Stimulated activated effector memory CD8-positive, alpha-beta T cell treated with anti-CD3 and anti-CD28 coated beads, Interleukin-12 subunit alpha, Interleukin-12 subunit beta, amount 100 ng/mL, for 72 hours (primary cell): ENCODE results near the gene EML2.
A peak's percentile ranks its signal among the peaks of the same experiment; 100 is the strongest.
"Not testable (repeated sequence)": the region's sequence is repeated elsewhere in the genome, so short reads cannot be mapped to it uniquely, and the experiment has no call there.

Experiments used
- ATAC-seq: fragments of 150-1000 bp; cut with Tn5 transposase; 2 replicates; pipeline ENCODE4 v1.10.0; 2021
- DNase-seq, 2 donors: peaks; one replicate each; pipeline ENCODE4 v3.0.0; 2021 to 2022; ENCODE audit warnings: low spot score in 2 of 2
- H3K27ac Mint-ChIP-seq: one replicate; pipeline ENCODE4 v1.8.0; 2022; ENCODE audit warnings: mild to moderate bottlenecking, mixed read lengths
- H3K36me3 Mint-ChIP-seq: one replicate; pipeline ENCODE4 v1.8.0; 2022; ENCODE audit warnings: mild to moderate bottlenecking, mixed read lengths
- H3K4me1 Mint-ChIP-seq: one replicate; pipeline ENCODE4 v1.8.0; 2022; ENCODE audit warnings: mixed read lengths
- H3K4me3 Mint-ChIP-seq: one replicate; pipeline ENCODE4 v1.8.0; 2022; ENCODE audit warnings: mild to moderate bottlenecking, mixed read lengths
- H3K9me3 Mint-ChIP-seq: one replicate; pipeline ENCODE4 v1.8.0; 2022; ENCODE audit warnings: mixed read lengths

EML2 gene, protein sequence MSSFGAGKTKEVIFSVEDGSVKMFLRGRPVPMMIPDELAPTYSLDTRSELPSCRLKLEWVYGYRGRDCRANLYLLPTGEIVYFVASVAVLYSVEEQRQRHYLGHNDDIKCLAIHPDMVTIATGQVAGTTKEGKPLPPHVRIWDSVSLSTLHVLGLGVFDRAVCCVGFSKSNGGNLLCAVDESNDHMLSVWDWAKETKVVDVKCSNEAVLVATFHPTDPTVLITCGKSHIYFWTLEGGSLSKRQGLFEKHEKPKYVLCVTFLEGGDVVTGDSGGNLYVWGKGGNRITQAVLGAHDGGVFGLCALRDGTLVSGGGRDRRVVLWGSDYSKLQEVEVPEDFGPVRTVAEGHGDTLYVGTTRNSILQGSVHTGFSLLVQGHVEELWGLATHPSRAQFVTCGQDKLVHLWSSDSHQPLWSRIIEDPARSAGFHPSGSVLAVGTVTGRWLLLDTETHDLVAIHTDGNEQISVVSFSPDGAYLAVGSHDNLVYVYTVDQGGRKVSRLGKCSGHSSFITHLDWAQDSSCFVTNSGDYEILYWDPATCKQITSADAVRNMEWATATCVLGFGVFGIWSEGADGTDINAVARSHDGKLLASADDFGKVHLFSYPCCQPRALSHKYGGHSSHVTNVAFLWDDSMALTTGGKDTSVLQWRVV

DNA sequence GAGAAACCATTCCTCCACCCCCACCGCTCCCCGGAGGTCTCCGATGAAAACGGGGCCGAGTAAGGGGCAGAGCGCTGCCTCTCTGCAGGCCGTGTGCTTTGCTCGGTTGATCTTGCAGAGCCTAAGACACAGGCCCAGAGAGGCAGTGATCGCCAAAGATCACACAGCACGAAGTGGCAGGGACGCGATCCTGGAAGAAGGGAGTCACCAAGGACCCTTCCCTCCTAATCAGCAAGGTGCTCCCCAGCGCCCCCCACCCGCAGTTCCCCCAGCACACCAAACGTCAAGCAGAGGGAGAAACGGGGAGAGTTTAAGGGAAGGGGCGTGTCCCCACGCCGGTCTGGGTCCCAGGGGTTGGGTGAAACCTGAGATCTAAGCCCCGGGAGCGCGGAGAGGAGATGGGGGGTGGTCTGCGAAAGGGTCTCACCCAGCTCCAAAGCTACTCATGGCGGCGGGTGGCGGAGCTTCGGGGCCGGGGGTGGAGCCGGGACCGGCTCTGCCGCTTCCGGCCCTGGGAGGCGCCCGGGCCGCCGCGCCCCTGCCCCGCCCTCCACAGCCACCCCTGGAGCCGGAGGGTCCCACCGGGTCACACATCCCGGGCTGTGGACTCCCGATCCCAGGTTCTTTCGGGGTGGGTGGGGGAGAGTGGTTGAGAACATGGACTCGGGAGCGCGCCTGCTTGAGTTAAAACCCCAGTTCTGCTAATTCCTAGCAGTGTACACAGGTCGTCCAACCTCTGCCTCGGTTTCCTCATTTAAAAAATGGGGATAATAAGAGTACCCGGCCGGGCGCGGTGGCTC is at the start of gene EML2:
TSS of gene EML2 (minus strand) at position 468 of the 800 bp plus-strand sequence. CDS start at position 447, 21 bp downstream.
- Mint-ChIP-seq H3K9me3 (no peaks in the 10 kb centered on the region), H3K4me1 (peaks cover 52% of the 10 kb centered on the region), H3K27ac (peak within 1 kb of the TSS; percentile 96), H3K36me3 (peaks cover 86% of the 10 kb centered on the region), H3K4me3 (peak within 1 kb of the TSS; percentile 77)
- DNase-seq: peak; percentile 49 to 79
- ATAC-seq: no peak

DNA sequence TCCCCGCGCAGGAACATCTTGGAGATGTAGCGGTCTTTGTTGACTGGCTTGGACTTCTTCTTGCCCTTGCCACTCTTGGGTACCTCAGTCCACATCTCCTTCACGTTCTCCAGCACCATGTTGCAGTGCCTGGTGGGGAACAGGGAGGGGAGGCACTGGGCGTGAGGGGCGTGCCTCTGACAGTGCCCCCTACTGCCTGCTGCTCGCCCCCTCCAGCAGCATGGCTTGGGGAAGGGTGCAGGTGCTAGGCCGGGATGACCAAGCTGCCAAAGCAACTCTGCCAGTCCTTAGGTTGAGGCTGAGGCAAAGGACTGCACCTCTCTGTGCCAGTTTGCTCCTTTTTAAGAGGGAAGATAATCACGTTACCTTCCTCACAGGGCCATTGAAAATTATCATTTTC is 48.4 kb upstream of the EML2 start:
- H3K4me3 Mint-ChIP-seq: no peak overlapping the region

DNA sequence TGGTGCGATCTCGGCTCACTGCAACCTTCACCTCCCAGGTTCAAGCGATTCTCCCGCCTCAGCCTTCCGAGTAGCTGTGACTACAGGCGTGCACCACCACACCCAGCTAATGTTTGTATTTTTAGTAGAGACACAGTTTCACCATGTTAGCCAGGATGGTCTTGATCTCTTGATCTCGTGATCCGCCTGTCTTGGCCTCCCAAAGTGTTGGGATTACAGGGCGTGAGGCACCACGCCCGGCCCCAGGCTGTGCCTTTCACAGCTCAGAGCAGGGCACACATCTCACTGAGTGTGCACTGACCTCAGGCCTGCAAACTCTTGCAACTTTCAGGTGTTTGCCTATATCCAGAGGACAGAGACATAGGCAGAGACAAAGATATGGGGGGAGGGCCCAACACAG is 45.8 kb upstream of the EML2 start:
- H3K4me3 Mint-ChIP-seq, H3K27ac Mint-ChIP-seq, H3K9me3 Mint-ChIP-seq, DNase-seq, ATAC-seq: not testable (repeated sequence)
- peaks cover 18% of the 10 kb centered on the region for H3K4me1 Mint-ChIP-seq
- peaks cover 82% of the 10 kb centered on the region for H3K36me3 Mint-ChIP-seq

More for the DNA sequence above, 48.4 kb upstream of the EML2 start:
- no peak for DNase-seq
- Mint-ChIP-seq H3K4me1 (peaks cover 19% of the 10 kb centered on the region), H3K27ac (no peak overlapping the region), H3K36me3 (peaks cover 95% of the 10 kb centered on the region), H3K9me3 (no peaks in the 10 kb centered on the region)
- ATAC-seq: no peak

DNA sequence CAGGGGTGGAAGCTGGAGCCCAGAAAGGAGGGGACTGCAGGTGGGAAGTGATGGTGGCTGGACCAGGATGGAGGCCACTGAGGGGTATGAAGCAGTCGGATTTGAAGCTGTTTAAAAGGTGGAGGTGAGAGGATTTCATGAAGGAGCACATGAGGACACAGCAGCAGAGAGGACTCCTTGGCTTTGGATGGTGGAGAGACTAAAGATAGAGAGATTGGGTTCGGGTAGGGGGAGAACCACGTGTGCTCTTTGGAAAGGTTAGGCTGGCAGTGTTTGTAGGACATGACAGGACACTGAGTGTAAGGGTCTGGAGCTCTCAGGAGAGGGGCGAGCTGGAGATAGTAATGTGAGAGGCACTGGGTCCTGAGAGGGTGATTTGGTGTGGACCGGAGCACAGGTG is 43.7 kb upstream of the EML2 start:
- Mint-ChIP-seq H3K9me3 (no peaks in the 10 kb centered on the region), H3K4me1 (peaks cover 12% of the 10 kb centered on the region), H3K27ac (no peak overlapping the region), H3K36me3 (peaks cover 60% of the 10 kb centered on the region), H3K4me3 (no peak overlapping the region)
- no peak for ATAC-seq
- no peak for DNase-seq

DNA sequence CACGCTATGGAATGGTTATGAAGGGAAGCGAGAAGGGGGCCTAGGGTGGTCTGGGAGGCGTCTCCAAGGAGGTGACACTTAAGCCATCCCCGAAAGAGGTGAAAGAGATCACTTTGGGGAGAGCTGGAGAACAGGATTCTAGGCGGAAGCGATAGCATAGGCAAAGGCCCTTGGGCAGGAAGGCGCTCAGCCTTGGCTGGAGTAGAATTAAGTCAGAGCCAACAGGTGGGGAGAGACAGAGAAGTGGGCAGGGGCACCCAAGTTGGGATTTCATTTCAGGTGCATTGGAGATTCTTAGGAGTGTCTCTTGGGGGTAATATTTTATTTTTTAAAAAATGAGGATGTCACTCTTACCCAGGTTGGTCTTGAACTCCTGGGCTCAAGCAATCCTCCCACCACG is 42.9 kb upstream of the EML2 start:
- Mint-ChIP-seq H3K27ac (peak overlapping the region; percentile 76), H3K36me3 (peaks cover 52% of the 10 kb centered on the region), H3K4me3 (peak overlapping the region; percentile 67), H3K9me3 (no peaks in the 10 kb centered on the region), H3K4me1 (peaks cover 19% of the 10 kb centered on the region)
- ATAC-seq (no peak), DNase-seq (no peak)

DNA sequence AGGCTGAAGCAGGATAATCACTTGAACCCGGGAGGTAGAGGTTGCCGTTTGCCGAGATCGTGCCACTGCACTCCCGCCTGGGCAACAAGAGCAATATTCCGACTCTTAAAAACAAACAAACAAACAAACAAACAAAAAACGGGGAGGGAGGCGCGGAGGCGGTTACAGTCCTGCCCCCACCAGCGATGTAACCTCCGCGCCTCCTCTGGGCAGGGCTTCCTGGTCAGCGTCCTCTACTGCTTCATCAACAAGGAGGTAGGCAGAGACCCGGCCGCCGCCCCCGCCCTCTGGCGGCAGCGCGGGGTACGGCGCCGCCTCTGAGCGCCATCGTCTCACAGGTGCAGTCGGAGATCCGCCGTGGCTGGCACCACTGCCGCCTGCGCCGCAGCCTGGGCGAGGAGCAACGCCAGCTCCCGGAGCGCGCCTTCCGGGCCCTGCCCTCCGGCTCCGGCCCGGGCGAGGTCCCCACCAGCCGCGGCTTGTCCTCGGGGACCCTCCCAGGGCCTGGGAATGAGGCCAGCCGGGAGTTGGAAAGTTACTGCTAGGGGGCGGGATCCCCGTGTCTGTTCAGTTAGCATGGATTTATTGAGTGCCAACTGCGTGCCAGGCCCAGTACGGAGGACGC is 42.3 kb upstream of the EML2 start:
- peak; percentile 92 for ATAC-seq
- H3K9me3 Mint-ChIP-seq: no peaks in the 10 kb centered on the region

DNA sequence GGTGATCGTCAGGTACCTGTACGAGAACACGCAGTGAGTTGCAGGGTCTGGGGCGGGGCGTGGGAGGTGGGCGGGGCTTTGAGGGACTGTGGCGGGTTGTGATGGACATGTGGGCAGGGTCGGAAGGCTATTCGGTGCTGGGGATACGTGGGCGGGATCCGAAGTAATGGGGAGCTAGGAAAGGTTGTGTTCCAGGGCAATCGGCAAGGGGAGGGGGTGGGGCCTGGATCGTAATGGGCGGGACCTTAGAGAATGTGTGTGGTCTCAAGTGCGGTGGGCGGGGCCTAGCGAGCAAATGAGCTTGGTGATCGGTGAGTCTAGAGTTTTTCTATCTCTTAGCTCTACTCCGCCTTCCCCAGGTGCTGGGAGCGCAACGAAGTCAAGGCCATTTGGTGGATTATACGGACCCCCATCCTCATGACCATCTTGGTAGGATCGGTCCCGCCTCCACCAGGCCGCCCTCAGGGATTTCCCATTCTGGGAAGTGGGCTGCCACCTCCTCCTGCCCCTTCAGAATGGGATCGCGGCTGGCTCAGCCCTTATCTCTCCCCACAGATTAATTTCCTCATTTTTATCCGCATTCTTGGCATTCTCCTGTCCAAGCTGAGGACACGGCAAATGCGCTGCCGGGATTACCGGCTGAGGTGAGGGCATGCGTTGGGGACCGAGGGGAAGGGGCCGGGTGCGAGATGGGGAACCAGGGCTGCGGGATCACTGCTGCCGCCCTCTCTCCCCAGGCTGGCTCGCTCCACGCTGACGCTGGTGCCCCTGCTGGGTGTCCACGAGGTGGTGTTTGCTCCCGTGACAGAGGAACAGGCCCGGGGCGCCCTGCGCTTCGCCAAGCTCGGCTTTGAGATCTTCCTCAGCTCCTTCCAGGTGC is 38.4 kb upstream of the EML2 start:
- DNase-seq (peak; percentile 50 to 82), ATAC-seq (peak; percentile 62)
- Mint-ChIP-seq H3K27ac (no peak overlapping the region), H3K4me1 (peaks cover 28% of the 10 kb centered on the region), H3K36me3 (peaks cover 29% of the 10 kb centered on the region), H3K9me3 (no peaks in the 10 kb centered on the region), H3K4me3 (peak overlapping the region; percentile 68)

More for the DNA sequence above, 42.3 kb upstream of the EML2 start:
- H3K4me3 Mint-ChIP-seq: peak overlapping the region; percentile 67
- H3K27ac Mint-ChIP-seq: peak overlapping the region; percentile 76
- peaks cover 46% of the 10 kb centered on the region for H3K36me3 Mint-ChIP-seq
- peak; percentile 90 to 95 for DNase-seq
- peaks cover 25% of the 10 kb centered on the region for H3K4me1 Mint-ChIP-seq

DNA sequence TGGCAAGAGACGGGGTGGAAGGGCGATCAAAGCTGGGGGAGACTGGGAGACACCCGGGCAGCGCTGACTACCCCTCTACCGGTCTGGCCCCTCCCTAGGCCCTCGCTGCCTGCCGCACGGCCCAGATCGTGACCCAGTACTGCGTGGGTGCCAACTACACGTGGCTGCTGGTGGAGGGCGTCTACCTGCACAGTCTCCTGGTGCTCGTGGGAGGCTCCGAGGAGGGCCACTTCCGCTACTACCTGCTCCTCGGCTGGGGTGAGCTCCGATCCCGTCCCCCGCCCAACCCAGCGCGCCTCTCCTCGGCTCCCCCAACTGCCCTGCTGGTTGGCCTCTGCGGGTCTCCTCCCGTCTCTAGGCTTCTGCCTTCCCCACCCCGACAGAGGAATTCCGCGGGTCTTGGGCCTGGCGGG is 37.7 kb upstream of the EML2 start:
- no peak overlapping the region for H3K27ac Mint-ChIP-seq
- peaks cover 23% of the 10 kb centered on the region for H3K4me1 Mint-ChIP-seq
- DNase-seq: peak; percentile 24 to 74
- H3K36me3 Mint-ChIP-seq: peaks cover 24% of the 10 kb centered on the region
- peak; percentile 61 for ATAC-seq
- no peaks in the 10 kb centered on the region for H3K9me3 Mint-ChIP-seq
- H3K4me3 Mint-ChIP-seq: peak overlapping the region; percentile 68

DNA sequence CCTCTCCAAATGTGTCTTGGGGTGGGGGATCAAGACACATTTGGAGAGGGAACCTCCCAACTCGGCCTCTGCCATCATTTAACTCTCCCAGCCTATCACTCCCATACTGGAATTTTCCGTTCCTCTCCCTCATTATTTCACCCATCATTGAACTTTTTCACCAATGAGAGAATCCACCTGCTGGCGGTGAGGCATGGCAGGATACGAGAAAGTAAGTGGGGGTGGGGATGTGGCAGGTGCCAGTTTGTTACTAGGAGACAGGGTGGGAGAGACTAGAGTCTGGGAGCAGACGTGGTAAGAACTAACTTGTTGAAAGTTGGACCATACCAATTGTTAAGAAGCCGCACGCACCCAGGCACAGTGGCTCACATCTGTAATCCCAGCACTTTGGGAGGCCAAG is 35.7 kb upstream of the EML2 start:
- Mint-ChIP-seq H3K36me3 (peaks cover 21% of the 10 kb centered on the region), H3K27ac (no peak overlapping the region), H3K9me3 (no peaks in the 10 kb centered on the region), H3K4me1 (peaks cover 32% of the 10 kb centered on the region), H3K4me3 (no peak overlapping the region)
- ATAC-seq (no peak), DNase-seq (no peak)

DNA sequence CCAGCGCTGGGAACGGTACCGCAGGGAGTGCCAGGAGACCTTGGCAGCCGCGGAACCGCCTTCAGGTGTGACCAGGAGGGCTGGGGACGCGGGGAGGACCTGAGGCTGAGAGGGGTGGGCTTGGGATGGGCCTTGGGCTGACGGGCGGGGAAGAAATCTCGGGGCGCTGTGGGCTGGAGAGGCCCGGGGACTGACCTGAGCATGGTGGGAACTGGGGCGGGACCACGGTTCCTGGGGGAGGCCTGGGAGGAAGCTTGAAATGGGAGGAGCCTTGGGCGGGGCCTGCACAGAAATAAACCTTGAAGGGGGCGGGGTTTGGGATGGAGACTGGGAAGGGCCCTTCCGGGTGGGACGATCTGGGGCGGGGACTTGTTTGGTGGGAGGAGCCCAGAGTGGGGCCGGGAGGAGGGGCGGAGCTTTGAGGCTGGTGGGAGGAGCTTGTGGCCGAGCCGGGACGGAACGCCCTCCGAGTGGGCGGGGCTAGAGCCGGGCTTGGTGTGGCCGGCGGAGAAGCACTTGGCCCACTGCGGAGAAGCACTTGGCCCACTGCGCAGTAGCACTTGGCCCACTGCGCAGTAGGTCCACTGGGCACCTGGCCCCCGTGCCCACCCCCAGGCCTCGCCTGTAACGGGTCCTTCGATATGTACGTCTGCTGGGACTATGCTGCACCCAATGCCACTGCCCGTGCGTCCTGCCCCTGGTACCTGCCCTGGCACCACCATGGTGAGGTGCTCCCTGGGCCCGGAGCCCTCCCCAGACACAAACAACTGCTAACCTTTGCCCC is 31.7 kb upstream of the EML2 start:
- peaks cover 25% of the 10 kb centered on the region for H3K36me3 Mint-ChIP-seq
- H3K4me3 Mint-ChIP-seq: peak overlapping the region; percentile 89
- no peak overlapping the region for H3K27ac Mint-ChIP-seq
- ATAC-seq (peak; percentile 3), DNase-seq (peak; percentile 77 to 91)
- H3K9me3 Mint-ChIP-seq: no peaks in the 10 kb centered on the region
- peaks cover 41% of the 10 kb centered on the region for H3K4me1 Mint-ChIP-seq

DNA sequence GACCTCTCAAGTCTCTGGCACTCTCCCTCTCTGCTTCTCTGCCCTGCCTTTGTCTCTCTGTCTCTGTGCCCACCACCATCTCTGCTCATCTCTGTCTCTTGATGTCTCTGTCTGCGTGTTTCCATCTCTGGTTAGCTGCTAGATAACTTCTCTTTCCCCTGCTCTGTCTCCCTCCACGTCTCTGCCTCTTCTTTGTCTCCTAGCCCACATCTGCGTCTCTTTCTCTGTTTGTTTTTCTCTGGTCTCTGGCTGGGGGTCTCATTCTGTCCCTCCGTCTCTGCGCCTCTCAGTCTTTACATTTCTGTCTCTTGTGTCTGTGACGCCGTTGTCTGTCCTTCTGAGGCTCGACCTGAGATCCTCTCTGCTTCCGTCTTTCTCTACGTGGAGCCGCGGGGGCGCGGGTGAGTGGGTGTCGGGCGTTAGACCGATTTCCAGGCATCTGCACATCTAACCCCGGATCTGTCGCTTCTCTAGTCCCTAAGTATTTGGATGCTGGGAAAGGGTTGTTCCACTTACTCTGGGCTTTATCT is 29.2 kb upstream of the EML2 start:
- peak overlapping the region; percentile 94 for H3K27ac Mint-ChIP-seq
- ATAC-seq (no peak), DNase-seq (peak; percentile 38 to 74)

DNA sequence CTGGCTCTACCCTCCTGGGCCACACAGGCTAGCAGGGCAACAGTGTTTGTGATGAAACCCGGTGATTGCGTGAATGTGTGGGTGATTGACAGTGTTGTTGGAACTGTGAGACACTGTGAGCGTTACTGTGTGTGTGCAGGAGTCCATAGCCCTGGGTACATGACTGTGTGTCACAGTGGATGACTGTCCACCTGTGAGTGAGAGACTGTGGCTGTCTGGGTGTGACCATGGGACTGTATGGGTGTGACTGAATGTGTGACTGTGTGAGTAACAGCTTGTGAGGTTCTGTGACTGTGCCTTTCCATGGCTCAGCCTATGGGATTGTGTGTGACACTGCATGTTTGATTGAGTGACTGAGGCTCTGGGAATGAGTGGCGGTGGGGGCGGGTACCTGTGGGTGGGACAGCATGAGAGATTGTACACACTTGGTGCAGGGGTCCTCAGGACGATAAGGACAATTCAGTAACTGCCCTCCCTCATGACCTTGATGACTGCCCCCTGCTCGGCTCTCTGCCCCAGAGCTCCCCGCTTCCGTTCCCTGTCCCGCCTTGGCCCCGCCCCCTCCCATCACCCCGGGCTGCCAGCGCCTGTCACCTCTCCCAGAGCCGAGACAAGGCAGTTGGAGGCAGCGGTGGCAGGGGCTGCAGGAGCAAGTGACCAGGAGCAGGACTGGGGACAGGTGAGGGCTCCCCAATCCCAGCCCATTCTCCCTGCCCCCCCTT is 28.6 kb upstream of the EML2 start, which contains the start of gene GIPR:
TSS of gene GIPR (plus strand) at position 602 of the 722 bp plus-strand sequence. CDS start 1,300 bp downstream, outside the sequence.
- Mint-ChIP-seq H3K9me3 (no peaks in the 10 kb centered on the region), H3K27ac (peak within 1 kb of the TSS; percentile 94), H3K4me3 (peak within 1 kb of the TSS; percentile 89), H3K36me3 (peaks cover 8% of the 10 kb centered on the region), H3K4me1 (peaks cover 53% of the 10 kb centered on the region)
- DNase-seq: peak; percentile 47 to 82
- peak; percentile 97 for ATAC-seq

More for the DNA sequence above, 29.2 kb upstream of the EML2 start:
- H3K9me3 Mint-ChIP-seq: no peaks in the 10 kb centered on the region
- H3K4me3 Mint-ChIP-seq: peak overlapping the region; percentile 89
- H3K4me1 Mint-ChIP-seq: peaks cover 53% of the 10 kb centered on the region
- peaks cover 14% of the 10 kb centered on the region for H3K36me3 Mint-ChIP-seq

DNA sequence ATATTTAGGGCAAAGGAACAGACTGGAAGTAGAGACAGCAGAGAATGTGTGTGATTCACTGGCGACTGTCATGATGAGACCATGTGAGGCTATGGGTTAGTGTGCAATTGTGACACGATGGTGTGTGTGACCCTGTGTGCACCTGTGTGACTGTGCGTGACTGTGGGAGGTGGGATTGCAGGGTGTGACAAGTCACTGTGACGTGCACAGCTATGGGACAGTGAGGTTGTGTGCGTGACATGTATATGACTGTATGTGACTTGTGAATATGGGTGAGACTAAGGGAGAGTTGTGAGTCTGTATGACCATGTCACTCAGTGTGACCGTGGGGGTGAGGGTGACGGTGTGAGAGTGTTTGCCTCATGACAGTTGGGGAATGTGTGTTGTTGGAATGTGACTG is 25.4 kb upstream of the EML2 start:
- no peaks in the 10 kb centered on the region for H3K9me3 Mint-ChIP-seq
- H3K4me1 Mint-ChIP-seq: peaks cover 36% of the 10 kb centered on the region
- ATAC-seq (no peak), DNase-seq (no peak)
- H3K36me3 Mint-ChIP-seq: peaks cover 5% of the 10 kb centered on the region
- H3K27ac Mint-ChIP-seq: peak overlapping the region; percentile 7
- no peak overlapping the region for H3K4me3 Mint-ChIP-seq
